Loucy (cell line): Measurements from ENCODE around the gene CRELD2.

ENCODE experiments used
- H2AFZ ChIP-seq: fragments of 200-600 bp; sonication (generic); 2 replicates; pipeline ENCODE4 v1.6.0; 2016; ENCODE audit warnings: antibody characterized with exemption, mild to moderate bottlenecking, low read length, moderate library complexity
- H3F3A ChIP-seq: fragments of 200-600 bp; 2 replicates; pipeline ENCODE4 v1.6.0; 2016; ENCODE audit warnings: antibody characterized with exemption, low read depth, mild to moderate bottlenecking
- H3K27me3 ChIP-seq: fragments of 200-600 bp; sonication (generic); 2 replicates; pipeline ENCODE4 v1.6.1; 2014; ENCODE audit warnings: low read length, mild to moderate bottlenecking; ENCODE audit not compliant: insufficient read depth, poor library complexity, severe bottlenecking
- H3K36me3 ChIP-seq: fragments of 200-600 bp; sonication (generic); 2 replicates; pipeline ENCODE4 v1.6.1; 2016; ENCODE audit warnings: low read length; ENCODE audit not compliant: insufficient read depth
- H3K4me1 ChIP-seq: fragments of 200-600 bp; sonication (generic); 2 replicates; pipeline ENCODE4 v1.5.1; 2014; ENCODE audit warnings: low read length, mild to moderate bottlenecking; ENCODE audit not compliant: insufficient read depth, poor library complexity, severe bottlenecking
- H3K4me2 ChIP-seq: fragments of 200-600 bp; sonication (generic); 2 replicates; pipeline ENCODE4 v1.6.0; 2014; ENCODE audit warnings: antibody characterized with exemption, low read length, low read depth, mild to moderate bottlenecking; ENCODE audit not compliant: poor library complexity, severe bottlenecking
- H3K4me3 ChIP-seq: fragments of 200-600 bp; sonication (generic); 2 replicates; pipeline ENCODE4 v1.5.1; 2014; ENCODE audit warnings: low read length, mild to moderate bottlenecking, mixed read lengths; ENCODE audit not compliant: poor library complexity, severe bottlenecking
- H3K79me2 ChIP-seq: fragments of 200-600 bp; sonication (generic); 2 replicates; pipeline ENCODE4 v1.6.1; 2014; ENCODE audit warnings: low read length; ENCODE audit not compliant: insufficient read depth
- H3K9ac ChIP-seq: fragments of 200-600 bp; sonication (generic); 2 replicates; pipeline ENCODE4 v1.6.0; 2014; ENCODE audit warnings: mild to moderate bottlenecking, low read depth, low read length, moderate library complexity; ENCODE audit not compliant: poor library complexity, severe bottlenecking
- H3K9me2 ChIP-seq: fragments of 200-600 bp; sonication (generic); replicated peaks from 2 replicates; pipeline ENCODE4 v1.6.1; 2016; ENCODE audit warnings: low read depth, low read length, mixed read lengths
- H3K9me3 ChIP-seq: fragments of 200-600 bp; sonication (generic); 2 replicates; pipeline ENCODE4 v1.6.1; 2014; ENCODE audit warnings: mild to moderate bottlenecking, antibody characterized with exemption, low read length, low read depth; ENCODE audit not compliant: insufficient read depth
- H4K20me1 ChIP-seq: fragments of 200-600 bp; sonication (generic); 2 replicates; pipeline ENCODE4 v1.6.0; 2014; ENCODE audit warnings: antibody characterized with exemption, low read length, mild to moderate bottlenecking; ENCODE audit not compliant: insufficient read depth, poor library complexity, severe bottlenecking
- CTCF ChIP-seq: fragments of 200-600 bp; sonication (generic); conservative IDR thresholded peaks from 2 replicates; pipeline ENCODE4 v1.5.1; 2014; ENCODE audit warnings: mild to moderate bottlenecking, antibody characterized with exemption, low read length
- EZH2phosphoT487 ChIP-seq: fragments of 200-600 bp; IDR thresholded peaks from 2 replicates; pipeline ENCODE4 v1.6.1; 2018; ENCODE audit warnings: antibody characterized with exemption, mild to moderate bottlenecking, moderate library complexity, borderline replicate concordance

The CRELD2 gene

GRCh38 chr22:49948958-49949913 lies 30.8 kb downstream of the CRELD2 start:
- H2AFZ ChIP-seq: no peak overlapping the region
- no peaks in the 10 kb centered on the region for H3K9me2 ChIP-seq
- H3K36me3 ChIP-seq: no peaks in the 10 kb centered on the region
- no peaks in the 10 kb centered on the region for H3K27me3 ChIP-seq
- H3K4me3 ChIP-seq: no peak overlapping the region
- no peak overlapping the region for H3K4me2 ChIP-seq
- H3K9ac ChIP-seq: no peak overlapping the region
- H3K9me3 ChIP-seq: no peaks in the 10 kb centered on the region
- no peaks in the 10 kb centered on the region for H4K20me1 ChIP-seq
- 0 out of 2 replicates have a peak, but pooled peaks cover 5% of the 10 kb centered on the region for H3F3A ChIP-seq
- TF ChIP-seq EZH2phosphoT487: no peak
- TF ChIP-seq CTCF: no peak
- peaks cover 11% of the 10 kb centered on the region for H3K4me1 ChIP-seq
- no peaks in the 10 kb centered on the region for H3K79me2 ChIP-seq

- peaks cover 11% of the 10 kb centered on the region for H3K4me1 ChIP-seq
- H3K9me2 ChIP-seq: no peaks in the 10 kb centered on the region
- no peak overlapping the region for H3K4me2 ChIP-seq
These were observed 31.5 kb downstream of the CRELD2 start for GRCh38 chr22:49949914-49950292.

GRCh38 chr22:49950396-49950994 lies 32.1 kb downstream of the CRELD2 start:
- Histone ChIP-seq H4K20me1 (no peaks in the 10 kb centered on the region), H3K4me2 (no peak overlapping the region), H2AFZ (no peak overlapping the region), H3K9ac (no peak overlapping the region), H3K9me2 (no peaks in the 10 kb centered on the region), H3F3A (0 out of 2 replicates have a peak, but pooled peaks cover 5% of the 10 kb centered on the region), H3K27me3 (no peaks in the 10 kb centered on the region), H3K9me3 (no peaks in the 10 kb centered on the region), H3K4me1 (peaks cover 10% of the 10 kb centered on the region), H3K79me2 (no peaks in the 10 kb centered on the region), H3K36me3 (no peaks in the 10 kb centered on the region), H3K4me3 (no peak overlapping the region)
- no peak for TF ChIP-seq CTCF
- no peak for TF ChIP-seq EZH2phosphoT487

More at GRCh38 chr22:49949914-49950292, 31.5 kb downstream of the CRELD2 start:
- no peaks in the 10 kb centered on the region for H3K79me2 ChIP-seq
- TF ChIP-seq EZH2phosphoT487 (no peak), CTCF (no peak)
- no peaks in the 10 kb centered on the region for H3K27me3 ChIP-seq
- H3K4me3 ChIP-seq: no peak overlapping the region
- H4K20me1 ChIP-seq: no peaks in the 10 kb centered on the region
- H2AFZ ChIP-seq: no peak overlapping the region
- no peak overlapping the region for H3K9ac ChIP-seq
- 0 out of 2 replicates have a peak, but pooled peaks cover 5% of the 10 kb centered on the region for H3F3A ChIP-seq
- H3K9me3 ChIP-seq: no peaks in the 10 kb centered on the region
- no peaks in the 10 kb centered on the region for H3K36me3 ChIP-seq
